ENCODE measurements around the gene PSMD13. TPM values are rescaled to one million over a fixed set of nuclear protein-coding genes. Genes with fewer than 3 reads are reported as not detected.
"Not testable (repeated sequence)": the region's sequence is repeated elsewhere in the genome, so short reads cannot be mapped to it uniquely, and the experiment has no call there.

The PSMD13 gene
- total RNA-seq: 102 TPM

DNA sequence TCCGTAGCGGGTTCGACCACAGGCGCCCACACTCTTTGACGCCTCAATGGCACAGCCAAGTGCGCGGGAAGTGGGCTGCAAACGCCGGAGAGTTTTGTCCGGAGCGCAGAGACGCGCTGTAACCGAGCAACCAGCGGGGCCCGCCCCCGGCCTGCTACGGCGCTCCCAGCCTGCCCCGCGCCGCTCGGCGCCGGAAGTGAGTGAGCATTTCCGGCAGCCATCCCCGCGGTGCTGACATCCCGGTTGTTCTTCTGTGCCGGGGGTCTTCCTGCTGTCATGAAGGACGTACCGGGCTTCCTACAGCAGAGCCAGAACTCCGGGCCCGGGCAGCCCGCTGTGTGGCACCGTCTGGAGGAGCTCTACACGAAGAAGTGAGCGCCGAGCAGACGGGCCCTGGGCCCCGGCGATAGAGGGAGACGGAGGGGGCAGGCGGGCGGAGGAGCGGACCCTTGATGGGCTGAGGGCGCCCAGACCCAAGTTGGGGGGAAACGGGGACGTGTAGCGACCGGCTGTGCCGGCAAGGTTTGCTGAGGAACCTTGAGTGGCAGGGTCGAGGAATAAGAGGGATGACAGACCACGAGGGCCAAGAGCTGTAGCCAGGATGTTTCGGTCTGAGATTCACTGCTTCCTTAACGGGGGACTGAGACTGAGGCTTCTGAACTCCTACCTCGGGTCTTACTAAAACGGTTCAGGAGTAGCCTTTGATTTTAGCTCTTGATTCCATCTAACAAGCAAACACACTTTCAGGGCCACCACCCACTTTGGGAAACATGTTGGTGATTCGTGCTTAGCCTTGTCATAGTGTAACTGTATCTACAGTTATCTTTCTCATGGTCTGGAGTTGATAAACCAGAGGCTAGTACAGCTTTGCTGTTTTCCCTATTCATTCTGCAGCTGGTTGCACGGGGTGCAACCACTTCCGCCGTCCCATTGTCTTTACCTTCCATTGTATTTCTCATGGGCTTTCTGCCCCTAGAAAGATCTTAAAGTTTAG lies at the start of gene PSMD13:
Gene PSMD13, plus strand, starts transcription at position 203 of the 994 bp plus-strand sequence. Its CDS starts 74 bp downstream, at position 277.
- peak; percentile 93 to 94 for DNase-seq (ENCODE audit: low spot score in 2 of 2)
- FAIRE-seq: no peak

DNA sequence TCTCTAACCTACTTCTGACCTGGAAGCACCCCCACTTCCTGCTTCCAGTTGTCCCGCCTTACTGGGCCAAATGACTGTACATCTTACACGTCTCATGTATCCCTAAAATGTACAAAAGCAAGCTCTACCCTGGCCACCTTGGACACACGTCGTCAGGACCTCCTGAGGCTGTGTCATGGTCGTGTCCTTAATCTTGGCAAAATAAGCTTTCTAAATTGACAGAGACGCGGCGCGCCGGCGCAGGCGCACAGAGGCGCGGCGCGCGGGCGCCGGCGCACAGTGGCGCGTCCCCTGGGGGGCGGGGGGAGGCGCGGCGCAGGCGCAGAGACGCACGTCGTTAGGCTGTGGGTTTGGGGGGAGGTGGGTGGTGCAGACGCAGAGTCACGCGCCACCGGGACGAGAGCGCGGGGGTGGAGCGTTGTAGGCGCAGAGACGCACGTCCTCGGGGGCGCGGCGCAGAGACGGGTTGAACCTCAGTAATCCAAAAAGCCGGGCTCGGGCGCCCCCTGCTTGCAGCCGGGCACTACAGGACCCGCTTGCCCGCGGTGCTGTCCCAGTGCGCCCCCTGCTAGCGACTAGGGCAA lies 47.5 kb upstream of the PSMD13 start:
- DNase-seq (ENCODE audit: low spot score in 2 of 2); FAIRE-seq: not testable (repeated sequence)

DNA sequence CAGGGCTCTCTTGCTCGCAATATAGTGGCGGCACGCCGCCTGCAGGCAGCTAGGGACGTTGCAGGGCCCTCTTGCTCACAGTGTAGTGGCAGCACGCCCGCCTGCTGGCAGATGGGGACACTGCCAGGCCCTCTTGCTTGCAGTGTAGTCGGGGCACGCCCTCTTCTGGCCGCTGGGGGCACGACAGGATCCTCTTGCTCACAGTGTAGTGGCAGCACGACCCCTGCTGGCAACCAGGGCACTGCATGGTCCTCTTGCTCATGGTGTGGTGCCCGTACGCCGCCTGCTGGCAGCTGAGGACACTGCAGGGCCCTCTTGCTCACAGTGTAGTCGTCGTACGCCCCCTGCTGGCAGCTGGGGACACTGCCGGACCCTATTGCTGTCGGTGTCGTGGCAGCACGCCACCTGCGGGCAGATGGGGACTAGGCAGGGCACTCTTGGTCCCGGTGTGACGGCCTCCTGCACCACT lies 46.9 kb upstream of the PSMD13 start:
- DNase-seq (ENCODE audit: low spot score in 2 of 2); FAIRE-seq: not testable (repeated sequence)

DNA sequence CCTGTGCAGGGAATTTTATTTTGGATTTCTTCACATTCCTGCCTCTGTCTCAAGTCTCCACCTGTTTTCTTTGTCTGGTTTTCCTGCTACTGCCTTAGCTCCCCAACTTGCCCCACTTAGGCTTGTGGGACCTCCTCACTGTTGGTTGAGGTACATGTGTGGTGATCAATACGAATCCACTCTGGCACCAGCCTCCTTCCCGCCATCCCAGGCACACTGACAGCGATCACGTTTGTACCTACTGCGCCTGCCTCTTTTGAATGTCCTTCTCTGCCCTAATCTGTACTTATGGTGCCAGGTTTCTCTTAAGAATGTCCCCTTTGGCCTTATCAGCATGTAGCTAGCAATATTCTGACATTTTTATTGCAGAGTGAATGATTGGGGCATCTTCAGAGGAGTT lies 46.2 kb upstream of the PSMD13 start:
- DNase-seq (ENCODE audit: low spot score in 2 of 2); FAIRE-seq: not testable (repeated sequence)

DNA sequence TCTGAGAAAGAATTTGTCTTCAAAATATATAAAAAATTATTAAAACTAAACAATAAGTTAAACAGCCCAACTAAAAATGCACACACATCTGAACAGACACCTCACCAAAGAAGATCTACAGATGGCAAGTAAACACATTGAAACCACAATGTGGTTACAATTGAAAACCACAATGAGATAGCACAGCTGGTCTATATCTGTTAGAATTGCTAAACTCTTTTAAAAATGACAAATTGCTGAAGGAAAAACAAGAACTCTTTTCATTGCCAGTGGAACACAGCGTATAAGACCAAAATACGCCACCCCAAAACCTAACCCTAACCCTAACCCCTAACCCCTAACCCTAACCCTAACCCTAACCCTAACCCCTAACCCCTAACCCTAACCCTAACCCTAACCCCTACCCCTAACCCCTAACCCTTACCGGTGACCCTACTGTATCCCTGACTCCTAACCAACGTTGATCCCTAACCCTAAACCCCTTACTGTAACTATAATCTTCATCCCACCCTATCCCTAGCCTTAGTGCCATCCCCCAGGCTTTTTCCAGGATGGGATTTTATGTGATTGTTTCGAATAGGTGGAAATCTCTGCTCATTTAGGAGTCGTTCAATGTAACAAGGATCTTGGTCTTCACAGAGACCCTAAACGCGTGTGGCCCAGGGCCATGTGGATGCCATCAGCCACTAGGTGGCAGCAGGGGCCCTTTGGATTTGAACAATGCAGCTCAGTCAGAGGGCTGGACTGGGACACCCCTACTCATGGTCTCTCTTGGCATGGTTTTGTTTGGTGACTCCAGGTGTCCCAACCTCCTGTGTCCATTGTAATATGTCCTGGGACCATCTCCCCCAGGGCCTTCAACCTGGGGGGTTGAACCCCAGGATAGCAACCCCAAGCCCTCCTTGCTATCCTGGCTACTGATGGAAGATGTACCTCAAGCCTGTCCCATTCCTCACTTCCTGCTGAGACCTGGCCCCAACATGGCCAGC lies 45.0 kb upstream of the PSMD13 start:
- not testable (repeated sequence) for DNase-seq (ENCODE audit: low spot score in 2 of 2)
- FAIRE-seq: peak; percentile 81

DNA sequence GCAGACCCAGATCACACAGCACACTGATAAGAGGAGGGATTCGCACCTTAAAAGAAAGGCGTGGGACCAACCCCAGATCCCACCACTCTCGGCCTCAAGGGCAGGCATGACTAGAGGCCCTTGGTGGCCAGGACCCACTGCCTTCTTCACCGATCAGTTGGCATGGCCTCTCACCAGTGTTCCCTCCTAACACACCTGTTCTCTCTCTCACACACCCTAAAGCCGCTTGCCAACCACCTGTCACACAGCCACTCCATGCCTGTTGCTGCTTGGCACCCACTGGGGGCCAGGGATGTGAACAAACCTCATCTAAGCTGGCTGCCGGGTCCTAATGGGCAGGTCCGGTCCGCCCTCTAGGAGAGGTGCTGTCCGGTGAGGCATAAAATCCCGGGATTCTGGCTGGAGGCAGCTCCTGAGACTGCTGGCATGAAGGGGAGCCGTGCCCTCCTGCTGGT lies 44.1 kb upstream of the PSMD13 start, which contains the start of gene SCGB1C1:
Gene SCGB1C1, plus strand, starts transcription at position 405 of the 455 bp plus-strand sequence. Its CDS starts 22 bp downstream, at position 427.
- DNase-seq (ENCODE audit: low spot score in 2 of 2); FAIRE-seq: not testable (repeated sequence)

DNA sequence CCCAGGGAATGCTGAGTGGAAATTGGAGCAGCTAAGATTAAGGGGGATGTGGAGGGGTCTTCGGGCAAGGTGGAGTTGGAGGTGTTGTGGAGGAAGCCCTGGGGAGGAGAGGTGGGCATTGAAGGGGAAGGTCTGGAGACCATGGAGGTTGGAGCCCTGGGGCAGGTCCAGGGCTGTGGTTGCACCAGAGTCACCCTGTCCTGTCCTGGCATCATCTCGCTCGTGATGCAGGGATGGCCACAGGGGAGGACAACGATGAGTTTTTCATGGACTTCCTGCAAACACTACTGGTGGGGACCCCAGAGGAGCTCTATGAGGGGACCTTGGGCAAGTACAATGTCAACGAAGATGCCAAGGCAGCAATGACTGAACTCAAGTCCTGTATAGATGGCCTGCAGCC lies 43.3 kb upstream of the PSMD13 start:
- not testable (repeated sequence) for FAIRE-seq; DNase-seq (ENCODE audit: low spot score in 2 of 2)

DNA sequence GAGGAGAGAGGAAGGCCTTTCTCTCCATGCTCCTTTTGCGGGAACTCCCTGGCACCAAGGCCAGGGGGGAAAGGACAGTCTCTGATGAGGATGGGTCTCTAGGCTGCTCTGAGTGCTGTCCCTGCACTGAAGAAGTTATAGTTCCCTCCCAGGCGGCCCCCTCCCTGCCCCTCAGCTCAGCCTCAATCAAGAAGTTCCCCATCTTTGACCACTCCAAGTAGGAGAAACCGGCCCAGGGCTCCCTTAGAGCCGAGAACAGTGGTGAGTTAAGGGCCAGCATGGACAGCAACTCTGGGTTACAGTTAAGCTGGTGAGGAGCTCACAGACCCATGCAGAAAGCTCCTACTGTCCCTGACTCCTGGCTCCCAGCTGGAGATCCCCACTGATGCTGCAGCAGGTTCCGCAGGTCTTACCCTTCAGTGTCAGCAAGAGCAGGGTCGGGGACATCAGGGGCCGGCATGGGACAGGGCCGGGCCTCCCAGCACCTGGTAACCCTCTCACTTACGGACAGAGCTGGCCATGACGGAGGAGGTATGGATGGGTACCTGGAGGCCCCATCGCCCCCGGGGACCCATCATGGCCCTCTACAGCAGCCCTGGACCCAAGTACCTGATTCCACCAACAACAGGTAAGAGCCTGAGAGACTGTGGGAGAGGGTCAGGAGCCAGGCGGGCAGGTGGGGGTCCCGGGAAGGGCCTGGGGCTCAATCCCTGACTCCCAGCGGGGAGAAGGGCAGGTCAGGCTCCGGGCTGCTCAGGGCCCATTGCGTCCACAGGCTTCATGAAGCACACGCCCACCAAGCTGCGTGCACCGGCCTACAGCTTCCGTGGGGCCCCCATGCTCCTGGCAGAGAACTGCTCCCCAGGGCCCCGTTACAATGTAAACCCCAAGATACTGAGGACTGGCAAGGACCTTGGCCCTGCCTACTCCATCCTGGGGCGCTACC lies 39.7 kb upstream of the PSMD13 start:
- FAIRE-seq: no peak
- DNase-seq (ENCODE audit: low spot score in 2 of 2): no peak

DNA sequence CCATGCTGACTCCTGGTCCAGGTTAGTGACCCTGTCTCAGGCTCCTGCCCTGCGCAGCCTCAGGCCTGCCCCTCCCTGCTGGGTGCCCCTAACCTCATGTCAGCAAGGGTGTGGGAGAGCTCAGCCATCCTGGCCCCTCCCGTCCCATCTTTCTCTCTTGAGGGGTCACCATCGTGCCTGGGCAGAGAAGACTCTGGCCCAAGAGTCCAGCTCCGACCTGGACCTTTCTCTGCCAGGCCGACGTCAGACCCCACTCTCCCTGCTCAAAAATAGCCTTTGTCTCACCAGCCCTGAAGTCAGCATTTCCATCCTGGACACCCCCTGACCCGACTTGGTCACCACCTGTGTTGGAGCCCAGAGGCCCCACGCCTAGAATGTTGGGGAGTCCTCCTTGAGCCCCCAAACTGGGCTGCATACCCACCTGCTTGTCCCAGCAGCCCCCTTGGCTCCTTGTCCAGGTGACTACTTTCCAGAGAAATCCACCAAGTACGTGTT lies 39.0 kb upstream of the PSMD13 start:
- FAIRE-seq: no peak

DNA sequence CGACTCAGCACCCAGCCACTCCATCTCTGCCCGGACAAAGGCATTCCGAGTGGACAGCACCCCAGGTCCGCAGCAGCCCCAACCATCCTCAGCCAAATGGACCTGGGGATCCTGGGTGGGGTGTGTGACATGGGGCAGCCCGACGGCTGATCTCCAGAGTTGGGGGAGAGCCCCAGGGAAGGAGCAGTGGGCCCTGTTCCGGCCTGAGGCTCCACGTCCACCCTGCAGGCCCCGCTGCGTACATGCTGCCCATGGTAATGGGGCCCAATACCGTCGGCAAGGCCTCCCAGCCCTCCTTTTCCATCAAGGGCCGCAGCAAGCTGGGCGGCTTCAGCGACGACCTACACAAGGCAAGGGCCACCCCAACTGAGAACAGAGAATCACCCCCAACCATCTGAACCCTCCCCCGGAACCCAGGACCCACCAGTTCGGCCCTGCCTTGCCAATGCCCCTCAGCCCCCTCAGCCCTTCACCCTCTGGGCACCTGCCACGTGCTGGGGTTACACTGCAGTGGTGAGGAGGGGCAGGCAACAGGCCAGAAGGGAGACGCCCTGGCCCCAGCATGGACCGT lies 38.5 kb upstream of the PSMD13 start:
- DNase-seq (ENCODE audit: low spot score in 2 of 2) (no peak), FAIRE-seq (no peak)

More for the DNA sequence above, 39.0 kb upstream of the PSMD13 start:
- DNase-seq (ENCODE audit: low spot score in 2 of 2): no peak

DNA sequence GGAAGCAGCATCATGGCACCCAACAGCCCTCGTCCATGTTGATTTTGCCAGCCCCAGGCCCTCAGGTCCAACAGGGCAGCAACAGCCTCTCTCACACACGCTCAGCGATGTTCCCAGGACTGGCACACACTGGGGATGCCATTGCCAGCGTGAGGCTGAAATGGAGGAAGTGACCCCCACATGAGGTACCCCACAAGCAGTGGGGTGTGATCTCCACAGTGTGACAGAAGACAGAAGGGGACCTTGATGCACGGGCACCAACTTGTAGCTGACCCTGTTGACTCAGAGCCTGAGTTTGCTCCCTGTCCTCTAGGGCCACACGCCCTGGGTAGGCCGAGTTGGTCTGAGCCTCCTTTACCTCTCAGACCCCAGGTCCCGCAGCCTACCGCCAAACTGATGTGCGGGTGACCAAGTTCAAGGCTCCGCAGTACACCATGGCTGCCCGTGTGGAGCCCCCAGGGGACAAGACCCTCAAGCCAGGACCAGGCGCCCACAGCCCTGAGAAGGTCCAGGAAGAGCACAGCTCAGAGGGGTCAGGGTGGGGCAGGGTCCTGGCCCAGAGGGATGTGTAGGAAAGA lies 37.7 kb upstream of the PSMD13 start:
- FAIRE-seq: no peak
- no peak for DNase-seq (ENCODE audit: low spot score in 2 of 2)

DNA sequence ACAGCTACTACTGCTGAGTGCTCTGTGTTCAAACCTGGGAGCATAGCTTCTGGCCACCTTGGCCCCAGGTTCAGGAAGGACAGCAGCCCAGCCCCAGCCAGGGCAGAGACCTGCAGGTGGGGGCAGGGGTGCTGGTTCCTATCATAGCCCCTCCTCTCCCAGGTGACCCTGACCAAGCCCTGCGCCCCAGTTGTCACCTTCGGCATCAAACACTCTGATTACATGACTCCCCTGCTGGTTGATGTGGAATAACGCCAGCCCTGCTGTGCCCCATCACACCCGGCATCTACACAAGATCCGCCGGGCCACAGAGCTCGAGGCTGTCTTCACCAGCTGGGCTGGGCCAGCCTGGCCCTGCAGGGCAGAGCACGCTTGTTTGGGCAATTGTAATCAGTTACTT lies 37.0 kb upstream of the PSMD13 start:
- FAIRE-seq: no peak
- no peak for DNase-seq (ENCODE audit: low spot score in 2 of 2)

DNA sequence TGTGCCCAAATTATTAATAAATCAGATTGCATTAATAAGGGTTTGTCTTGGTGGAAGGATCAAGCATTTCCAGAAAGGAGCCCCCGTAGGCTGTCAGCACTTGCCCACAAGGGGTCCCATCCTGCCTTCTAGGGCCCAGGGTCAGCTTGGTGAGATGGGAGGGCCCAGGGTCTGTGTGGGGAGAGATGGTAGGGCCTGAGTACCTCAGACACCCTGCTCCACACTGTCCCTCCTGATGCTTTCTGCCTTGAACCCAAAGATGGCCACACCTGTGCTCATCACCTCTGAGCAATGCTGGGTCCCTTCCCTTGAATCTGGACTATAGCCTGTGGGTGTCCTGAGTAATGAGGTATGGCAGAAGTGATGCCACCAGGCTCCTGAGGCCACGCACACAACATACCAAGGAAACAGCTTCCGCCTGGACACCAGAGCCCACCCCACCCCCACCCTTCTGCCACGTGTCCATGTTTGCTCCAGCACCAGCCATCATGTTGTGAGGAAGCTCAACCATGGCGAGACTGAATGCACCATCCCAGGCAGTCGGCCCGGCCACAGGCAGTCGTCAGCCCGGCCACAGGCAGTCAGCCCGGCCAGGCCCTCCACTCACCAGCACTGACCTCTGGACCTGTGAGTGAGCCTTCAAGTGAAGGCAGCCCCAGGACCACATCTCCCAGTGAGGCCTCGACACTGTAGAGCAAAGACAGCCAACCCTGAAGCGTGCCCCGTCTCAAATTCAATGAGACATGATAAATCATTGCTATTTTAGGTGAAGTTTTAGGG lies 36.4 kb upstream of the PSMD13 start:
- FAIRE-seq (no peak), DNase-seq (ENCODE audit: low spot score in 2 of 2) (no peak)

DNA sequence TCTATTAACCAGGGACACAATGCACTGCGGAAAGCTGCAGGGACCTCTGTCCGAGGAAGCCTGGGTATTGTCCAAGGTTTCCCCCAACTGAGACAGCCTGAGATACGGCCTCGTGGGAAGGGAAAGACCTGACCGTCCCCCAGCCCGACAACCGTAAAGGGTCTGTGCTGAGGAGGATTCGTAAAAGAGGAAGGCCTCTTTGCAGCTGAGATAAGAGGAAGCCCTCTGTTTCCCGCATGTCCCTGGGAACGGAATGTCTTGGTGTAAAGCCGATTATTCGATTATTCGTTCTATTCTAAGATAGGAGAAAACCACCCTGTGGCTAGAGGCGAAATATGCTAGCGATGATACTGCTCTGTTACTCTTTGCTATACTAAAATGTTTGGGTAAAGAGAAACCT lies 34.8 kb upstream of the PSMD13 start:
- FAIRE-seq (no peak), DNase-seq (ENCODE audit: low spot score in 2 of 2) (no peak)

DNA sequence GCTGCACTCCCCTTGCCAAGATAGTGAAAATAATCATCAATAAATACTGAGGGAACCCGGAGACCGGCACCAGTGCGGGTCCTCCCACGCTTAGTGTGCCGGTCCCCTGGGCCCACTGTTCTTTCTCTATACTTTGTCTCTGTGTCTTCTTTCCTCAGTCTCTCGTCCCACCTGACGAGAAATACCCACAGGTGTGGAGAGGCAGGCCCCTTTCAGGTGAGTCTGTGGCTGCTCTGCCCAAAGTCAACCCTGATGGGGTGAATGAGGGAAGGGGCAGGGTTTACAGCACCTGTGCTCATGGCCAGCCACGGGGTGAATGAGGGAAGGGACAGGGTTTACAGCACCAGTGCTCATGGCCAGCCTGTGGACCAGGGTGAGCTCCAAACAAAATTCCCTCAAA lies 34.3 kb upstream of the PSMD13 start:
- DNase-seq (ENCODE audit: low spot score in 2 of 2): no peak

DNA sequence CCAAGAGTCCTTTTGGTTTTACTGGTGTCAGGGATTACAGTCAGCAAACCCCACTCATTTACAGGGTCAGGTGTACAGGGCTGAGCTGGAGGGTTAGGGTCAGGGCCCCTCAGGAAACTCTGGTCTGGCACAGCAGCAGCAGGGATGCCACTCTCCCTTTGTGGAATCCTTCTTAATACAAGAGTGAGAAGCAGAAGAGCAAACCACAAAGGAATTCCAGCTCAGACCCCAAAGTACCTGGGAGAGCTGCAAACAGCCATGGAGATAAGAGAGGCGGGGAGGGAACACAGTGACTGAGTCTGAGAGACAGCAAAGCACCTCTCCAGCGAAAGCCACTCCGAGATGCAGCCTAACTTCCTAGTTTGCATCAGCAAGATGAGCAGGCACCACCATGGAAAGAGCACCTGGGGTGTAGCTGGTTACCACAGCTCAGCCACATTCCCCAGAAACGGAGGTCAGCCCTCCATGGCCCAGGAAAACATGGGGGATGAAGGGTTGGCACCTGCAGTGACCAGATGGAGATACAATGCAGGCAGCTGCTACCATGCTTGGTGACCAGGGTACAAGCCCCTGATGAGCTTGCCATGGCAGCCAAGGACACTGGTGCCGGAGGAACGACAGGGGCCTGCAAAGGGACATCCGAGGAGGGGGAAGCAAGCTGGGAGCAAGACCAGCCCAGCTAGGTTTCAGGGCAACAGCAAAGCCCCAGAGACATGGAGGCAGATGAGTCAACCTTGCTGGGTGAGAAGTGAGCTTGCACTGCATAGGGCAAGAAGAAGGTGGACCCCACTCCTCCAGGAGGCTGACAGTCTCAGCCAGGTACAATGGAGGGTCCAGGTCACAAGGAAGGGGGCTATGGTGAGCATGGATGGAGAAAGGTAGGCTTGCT lies 33.5 kb upstream of the PSMD13 start:
- no peak for FAIRE-seq

More for the DNA sequence above, 34.3 kb upstream of the PSMD13 start:
- no peak for FAIRE-seq

More for the DNA sequence above, 33.5 kb upstream of the PSMD13 start:
- DNase-seq (ENCODE audit: low spot score in 2 of 2): no peak
